Hepatocyte (in vitro differentiated cells): Measurements from ENCODE around the gene BATF3.

Experiments used
- CTCF ChIP-seq: fragments of 200-600 bp; sonication (generic); IDR thresholded peaks from 2 replicates; pipeline ENCODE4 v1.5.1; 2016; ENCODE audit warnings: antibody characterized with exemption, mild to moderate bottlenecking; ENCODE audit not compliant: poor library complexity
- EZH2 ChIP-seq: fragments of 200-600 bp; sonication (generic); IDR thresholded peaks from 2 replicates; pipeline ENCODE4 v1.6.1; 2016; ENCODE audit warnings: antibody characterized with exemption, mild to moderate bottlenecking, borderline replicate concordance

GRCh38 chr1:212652609-212653008 is 47.0 kb downstream of the BATF3 start:
- TF ChIP-seq EZH2 (no peak), CTCF (no peak)
